Measurements from ENCODE around the gene DGKH.

DGKH gene

DNA sequence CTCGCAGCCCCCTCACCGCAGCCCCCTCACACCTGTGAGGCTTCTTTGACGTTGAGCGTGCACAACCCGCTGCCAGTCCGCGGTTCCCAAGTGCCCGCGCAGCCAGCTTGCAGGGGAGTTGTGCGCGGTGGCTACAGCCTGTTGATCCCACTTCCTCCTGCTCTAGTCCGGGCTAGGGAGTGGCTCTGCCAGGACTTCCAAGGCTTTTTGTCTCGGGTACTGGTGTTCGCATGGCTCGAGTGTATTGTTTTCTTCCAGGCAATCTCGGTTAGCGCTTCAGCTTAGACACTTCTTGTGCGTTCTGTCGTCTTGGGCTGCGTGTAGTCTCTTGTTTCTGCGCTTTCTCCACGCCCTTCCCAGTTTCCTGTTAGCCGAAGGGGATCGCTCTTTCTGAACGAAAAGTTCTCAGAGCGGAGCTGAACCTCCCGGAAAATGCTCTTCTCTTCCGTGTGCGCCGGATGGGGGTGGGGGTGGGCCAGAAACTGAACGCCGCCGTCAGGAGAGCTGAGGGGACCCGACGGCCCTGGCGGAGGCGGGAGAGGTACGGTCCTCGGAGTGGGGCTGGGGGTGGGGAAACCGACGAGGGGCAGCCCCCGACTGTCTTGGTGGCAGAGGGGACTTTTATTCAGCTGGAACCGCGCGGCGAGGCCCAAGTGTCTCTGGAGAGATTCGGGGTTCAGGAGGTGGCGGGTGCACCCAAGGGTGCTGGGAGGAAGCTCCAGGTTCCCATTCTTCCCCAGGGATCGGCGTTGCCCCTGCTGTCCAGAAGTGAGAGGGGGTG is 697 bp upstream of the DGKH start:
- Histone ChIP-seq H4K20me1 (ENCODE audit: control insufficient read depth, insufficient read depth, low read depth, low read length) (no peaks in the 10 kb centered on the region), H3F3A (ENCODE audit: control insufficient read depth, insufficient read depth) (peaks cover 18% of the 10 kb centered on the region), H3K27me3 (ENCODE audit: control insufficient read depth, low read length) (no peaks in the 10 kb centered on the region), H3K9me2 (replicated peaks; ENCODE audit: control insufficient read depth, low read length) (no peaks in the 10 kb centered on the region), H3K36me3 (ENCODE audit: control insufficient read depth, low read length) (peaks cover 3% of the 10 kb centered on the region; the same call in 1 of the 2 replicates), H3K27ac (ENCODE audit: low read depth, low read length) (peak overlapping the region; percentile 50), H3K4me2 (ENCODE audit: low read length) (peak overlapping the region; percentile 95), H3K4me1 (ENCODE audit: control insufficient read depth, low read length) (peaks cover 14% of the 10 kb centered on the region), H3K79me2 (ENCODE audit: control insufficient read depth, low read length) (peaks cover 62% of the 10 kb centered on the region), H3K4me3 (ENCODE audit: low read length) (peak overlapping the region; percentile 87), H3K9me3 (ENCODE audit: control insufficient read depth, insufficient read depth, low read length) (no peaks in the 10 kb centered on the region)
- no peak for TF ChIP-seq EZH2phosphoT487 (IDR thresholded peaks at IDR 0.05; ENCODE audit: borderline replicate concordance, low read length)
- TF ChIP-seq, protein P1, sequence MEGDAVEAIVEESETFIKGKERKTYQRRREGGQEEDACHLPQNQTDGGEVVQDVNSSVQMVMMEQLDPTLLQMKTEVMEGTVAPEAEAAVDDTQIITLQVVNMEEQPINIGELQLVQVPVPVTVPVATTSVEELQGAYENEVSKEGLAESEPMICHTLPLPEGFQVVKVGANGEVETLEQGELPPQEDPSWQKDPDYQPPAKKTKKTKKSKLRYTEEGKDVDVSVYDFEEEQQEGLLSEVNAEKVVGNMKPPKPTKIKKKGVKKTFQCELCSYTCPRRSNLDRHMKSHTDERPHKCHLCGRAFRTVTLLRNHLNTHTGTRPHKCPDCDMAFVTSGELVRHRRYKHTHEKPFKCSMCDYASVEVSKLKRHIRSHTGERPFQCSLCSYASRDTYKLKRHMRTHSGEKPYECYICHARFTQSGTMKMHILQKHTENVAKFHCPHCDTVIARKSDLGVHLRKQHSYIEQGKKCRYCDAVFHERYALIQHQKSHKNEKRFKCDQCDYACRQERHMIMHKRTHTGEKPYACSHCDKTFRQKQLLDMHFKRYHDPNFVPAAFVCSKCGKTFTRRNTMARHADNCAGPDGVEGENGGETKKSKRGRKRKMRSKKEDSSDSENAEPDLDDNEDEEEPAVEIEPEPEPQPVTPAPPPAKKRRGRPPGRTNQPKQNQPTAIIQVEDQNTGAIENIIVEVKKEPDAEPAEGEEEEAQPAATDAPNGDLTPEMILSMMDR (IDR thresholded peaks at IDR 0.05; ENCODE audit: low read depth, low read length, poor library complexity, severe bottlenecking) = no peak

DNA sequence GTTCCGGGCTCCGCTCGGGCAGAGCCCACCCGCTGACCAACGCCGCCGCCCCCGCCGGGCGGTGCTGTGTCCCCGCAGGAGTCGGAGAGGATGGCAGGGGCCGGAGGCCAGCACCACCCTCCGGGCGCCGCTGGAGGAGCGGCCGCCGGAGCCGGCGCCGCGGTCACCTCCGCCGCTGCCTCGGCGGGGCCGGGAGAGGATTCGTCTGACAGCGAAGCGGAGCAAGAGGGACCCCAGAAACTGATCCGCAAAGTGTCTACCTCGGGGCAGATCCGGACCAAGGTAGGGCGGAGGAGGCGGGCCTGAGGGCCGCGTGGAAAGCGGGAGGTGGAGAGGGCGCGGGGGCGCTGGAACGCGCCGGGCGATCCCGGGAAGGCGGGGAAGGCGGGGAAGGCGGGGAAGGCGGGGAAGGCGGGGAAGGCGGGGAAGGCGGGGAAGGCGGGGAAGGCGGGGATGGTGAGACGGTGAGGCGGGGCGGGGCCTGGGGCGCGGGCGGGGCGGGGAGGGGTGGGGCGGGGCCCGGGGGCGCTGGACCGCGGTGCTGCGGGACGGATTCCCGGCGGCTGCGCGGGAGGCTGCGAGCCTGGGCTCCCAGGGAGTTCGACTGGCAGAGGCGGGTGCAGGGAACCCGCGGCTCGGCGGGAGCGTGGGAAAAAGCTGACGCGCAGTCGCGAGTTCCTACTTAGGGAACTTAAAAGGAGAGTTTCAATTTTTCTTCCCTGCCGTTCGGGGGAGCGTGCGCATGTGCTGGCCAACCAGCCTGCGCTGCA is 421 bp downstream of the DGKH start:
- Histone ChIP-seq H3K9me3 (ENCODE audit: control insufficient read depth, insufficient read depth, low read length) (no peaks in the 10 kb centered on the region), H4K20me1 (ENCODE audit: control insufficient read depth, insufficient read depth, low read depth, low read length) (no peaks in the 10 kb centered on the region), H3K9me2 (replicated peaks; ENCODE audit: control insufficient read depth, low read length) (no peaks in the 10 kb centered on the region), H3K4me3 (ENCODE audit: low read length) (peak overlapping the region; percentile 87), H3K4me2 (ENCODE audit: low read length) (peak overlapping the region; percentile 95), H3K79me2 (ENCODE audit: control insufficient read depth, low read length) (peaks cover 56% of the 10 kb centered on the region), H3K27me3 (ENCODE audit: control insufficient read depth, low read length) (no peaks in the 10 kb centered on the region), H3K4me1 (ENCODE audit: control insufficient read depth, low read length) (peaks cover 14% of the 10 kb centered on the region), H3F3A (ENCODE audit: control insufficient read depth, insufficient read depth) (peaks cover 18% of the 10 kb centered on the region), H3K27ac (ENCODE audit: low read depth, low read length) (peak overlapping the region; percentile 50), H3K36me3 (ENCODE audit: control insufficient read depth, low read length) (peaks cover 3% of the 10 kb centered on the region; the same call in 1 of the 2 replicates)
- TF ChIP-seq, protein P1 (IDR thresholded peaks at IDR 0.05; ENCODE audit: low read depth, low read length, poor library complexity, severe bottlenecking) = peak; percentile 12
- no peak for TF ChIP-seq EZH2phosphoT487 (IDR thresholded peaks at IDR 0.05; ENCODE audit: borderline replicate concordance, low read length)

GRCh38 chr13:42049454-42049813 is 986 bp downstream of the DGKH start:
- Histone ChIP-seq H3K4me1 (ENCODE audit: control insufficient read depth, low read length) (peaks cover 14% of the 10 kb centered on the region), H3K36me3 (ENCODE audit: control insufficient read depth, low read length) (peaks cover 3% of the 10 kb centered on the region; the same call in 1 of the 2 replicates), H4K20me1 (ENCODE audit: control insufficient read depth, insufficient read depth, low read depth, low read length) (no peaks in the 10 kb centered on the region), H3K79me2 (ENCODE audit: control insufficient read depth, low read length) (peaks cover 62% of the 10 kb centered on the region), H3K27ac (ENCODE audit: low read depth, low read length) (no peak overlapping the region), H3K4me3 (ENCODE audit: low read length) (peak overlapping the region; percentile 87), H3K9me2 (replicated peaks; ENCODE audit: control insufficient read depth, low read length) (no peaks in the 10 kb centered on the region), H3K4me2 (ENCODE audit: low read length) (peak overlapping the region; percentile 95), H3F3A (ENCODE audit: control insufficient read depth, insufficient read depth) (peaks cover 18% of the 10 kb centered on the region), H3K27me3 (ENCODE audit: control insufficient read depth, low read length) (no peaks in the 10 kb centered on the region), H3K9me3 (ENCODE audit: control insufficient read depth, insufficient read depth, low read length) (no peaks in the 10 kb centered on the region)
- TF ChIP-seq EZH2phosphoT487 (IDR thresholded peaks at IDR 0.05; ENCODE audit: borderline replicate concordance, low read length) = no peak
- TF ChIP-seq, protein P1 (IDR thresholded peaks at IDR 0.05; ENCODE audit: low read depth, low read length, poor library complexity, severe bottlenecking) = no peak
